Liver (tissue), 9 donors: Measurements from ENCODE around the gene STAT2. TPM values are rescaled to one million over a fixed set of nuclear protein-coding genes. Genes with fewer than 3 reads are reported as not detected.

ENCODE experiments used
- DNase-seq: peaks from one replicate; pipeline ENCODE4 v3.0.0-alpha.2; 2017; ENCODE audit warnings: low spot score
- H3K27ac ChIP-seq, 2 donors: one replicate each; pipeline ENCODE4 v1.7.0; 2013; ENCODE audit warnings: inconsistent platforms in 2 of 2, low read length in 2 of 2, control low read depth in 1 of 2, low read depth in 1 of 2, mild to moderate bottlenecking in 1 of 2
- H3K27me3 ChIP-seq, 4 donors: one replicate each; pipeline versions ENCODE4 v1.6.1 to v1.7.0; 2013; ENCODE audit warnings: low read length in 3 of 4, inconsistent platforms in 1 of 4, mild to moderate bottlenecking in 1 of 4, moderate library complexity in 1 of 4; ENCODE audit not compliant: control insufficient read depth in 4 of 4, insufficient read depth in 4 of 4
- H3K36me3 ChIP-seq, 4 donors: one replicate each; pipeline versions ENCODE4 v1.6.1 to v1.7.0; 2013; ENCODE audit warnings: low read length in 3 of 4, mild to moderate bottlenecking in 3 of 4, low read depth in 1 of 4, moderate library complexity in 1 of 4; ENCODE audit not compliant: control insufficient read depth in 4 of 4, insufficient read depth in 3 of 4
- H3K4me1 ChIP-seq, 4 donors: one replicate each; pipeline versions ENCODE4 v1.6.1 to v1.7.0; 2013; ENCODE audit warnings: low read length in 3 of 4, mild to moderate bottlenecking in 3 of 4, moderate library complexity in 1 of 4; ENCODE audit not compliant: control insufficient read depth in 4 of 4, insufficient read depth in 4 of 4
- H3K4me3 ChIP-seq, 3 donors: one replicate each; pipeline versions ENCODE4 v1.6.1 to v1.7.0; 2013; ENCODE audit warnings: low read length in 3 of 3, control low read depth in 1 of 3, low read depth in 1 of 3, mild to moderate bottlenecking in 1 of 3
- H3K9ac ChIP-seq, 2 donors: one replicate each; pipeline ENCODE4 v1.7.0; 2013; ENCODE audit warnings: low read length in 2 of 2, mild to moderate bottlenecking in 2 of 2, moderate library complexity in 2 of 2, control low read depth in 1 of 2, low read depth in 1 of 2
- H3K9me3 ChIP-seq, 4 donors: one replicate each; pipeline versions ENCODE4 v1.6.1 to v1.7.0; 2013; ENCODE audit warnings: low read length in 3 of 4; ENCODE audit not compliant: control insufficient read depth in 4 of 4
- EGR1 ChIP-seq, 2 donors: IDR thresholded peaks; 2 replicates each; pipeline ENCODE4 v1.6.1; 2016 to 2018; ENCODE audit warnings: antibody characterized with exemption in 2 of 2, low read depth in 2 of 2
- FOXA1 ChIP-seq: IDR thresholded peaks from 2 replicates; pipeline ENCODE4 v1.6.1; 2016; ENCODE audit warnings: antibody characterized with exemption
- FOXA2 ChIP-seq: IDR thresholded peaks from 2 replicates; pipeline ENCODE4 v1.6.1; 2016; ENCODE audit warnings: antibody characterized with exemption
- GABPA ChIP-seq, 2 donors: IDR thresholded peaks in 1 of 2; conservative IDR thresholded peaks in 1 of 2; 2 replicates each; pipeline ENCODE4 v1.6.1; 2016; ENCODE audit warnings: antibody characterized with exemption in 2 of 2, mild to moderate bottlenecking in 1 of 2, moderate library complexity in 1 of 2
- HNF4A ChIP-seq, 2 donors: conservative IDR thresholded peaks; 2 replicates each; pipeline ENCODE4 v1.6.1; 2016; ENCODE audit warnings: antibody characterized with exemption in 2 of 2, mild to moderate bottlenecking in 2 of 2
- HNF4G ChIP-seq: IDR thresholded peaks from 2 replicates; pipeline ENCODE4 v1.6.1; 2016; ENCODE audit warnings: antibody characterized with exemption
- JUND ChIP-seq, 2 donors: IDR thresholded peaks; 2 replicates each; pipeline ENCODE4 v1.6.1; 2016; ENCODE audit warnings: antibody characterized with exemption in 2 of 2
- NR2F2 ChIP-seq: IDR thresholded peaks from 2 replicates; pipeline ENCODE4 v1.6.1; 2016; ENCODE audit warnings: antibody characterized with exemption
- RAD21 ChIP-seq, 2 donors: IDR thresholded peaks; 2 replicates each; pipeline ENCODE4 v1.6.1; 2016; ENCODE audit warnings: antibody characterized with exemption in 2 of 2, mild to moderate bottlenecking in 2 of 2
- REST ChIP-seq: IDR thresholded peaks from 2 replicates; pipeline ENCODE4 v1.6.1; 2016; ENCODE audit warnings: antibody characterized with exemption, mild to moderate bottlenecking
- RXRA ChIP-seq, 2 donors: IDR thresholded peaks; 2 replicates each; pipeline ENCODE4 v1.6.1; 2017 to 2018; ENCODE audit warnings: antibody characterized with exemption in 2 of 2, mild to moderate bottlenecking in 1 of 2
- SP1 ChIP-seq: IDR thresholded peaks from 2 replicates; pipeline ENCODE4 v1.6.1; 2018; ENCODE audit warnings: antibody characterized with exemption, mild to moderate bottlenecking
- TAF1 ChIP-seq: conservative IDR thresholded peaks from 2 replicates; pipeline ENCODE4 v1.6.1; 2016; ENCODE audit warnings: antibody characterized with exemption, mild to moderate bottlenecking
- YY1 ChIP-seq: IDR thresholded peaks from 2 replicates; pipeline ENCODE4 v1.6.1; 2016; ENCODE audit warnings: antibody characterized with exemption, mild to moderate bottlenecking
- ZBTB33 ChIP-seq: IDR thresholded peaks from 2 replicates; pipeline ENCODE4 v1.6.1; 2016; ENCODE audit warnings: antibody characterized with exemption
- WGBS: extraction: QIAGEN DNeasy Blood & Tissue Kit; methylation state at CpG from one replicate; pipeline ENCODE4 v1.1.7; 2013; 5-methylcytosine and 5-hydroxymethylcytosine counted together
- polyA plus RNA-seq, 2 donors: library from polyadenylated mRNA; stranded (reverse) in 1 of 2; unstranded in 1 of 2; fragments of 200-250 nt in 1 of 2; fragments of >200 nt in 1 of 2; fragmentation: Nextera tagmentation in 1 of 2; extraction: Ambion mirVana in 1 of 2; gene quantifications; one replicate each; pipeline versions ENCODE4 v1.2.1 to v1.2.3, GENCODE V29; 2013 to 2015
- total RNA-seq, 2 donors: library from RNA; depleted of rRNA; stranded (reverse); fragments of >200 nt; gene quantifications; one replicate each; pipeline ENCODE4 v1.2.3, GENCODE V29; 2014
- TF ChIP-seq, protein P1 (sequence below): fragments of 150-350 bp; IDR thresholded peaks from 2 replicates; pipeline ENCODE4 v1.5.1; 2017; ENCODE audit warnings: improper control_type of control experiment, low read depth, low read length; ENCODE audit not compliant: missing input control
- TF ChIP-seq, protein P2 (sequence below): IDR thresholded peaks from 2 replicates; pipeline ENCODE4 v1.6.1; 2016; ENCODE audit warnings: antibody characterized with exemption
- TF ChIP-seq, protein P3 (sequence below): IDR thresholded peaks from 2 replicates; pipeline ENCODE4 v1.6.1; 2016; ENCODE audit warnings: antibody characterized with exemption
- donor health status: healthy.
- donor health status: healthy.
- donor health status: healthy.
- donor health status: healthy.
- donor health status: healthy.

Gene STAT2
- total and polyA plus RNA-seq, 4 donors, result 48.4 to 219 (median 66.6) TPM

DNA sequence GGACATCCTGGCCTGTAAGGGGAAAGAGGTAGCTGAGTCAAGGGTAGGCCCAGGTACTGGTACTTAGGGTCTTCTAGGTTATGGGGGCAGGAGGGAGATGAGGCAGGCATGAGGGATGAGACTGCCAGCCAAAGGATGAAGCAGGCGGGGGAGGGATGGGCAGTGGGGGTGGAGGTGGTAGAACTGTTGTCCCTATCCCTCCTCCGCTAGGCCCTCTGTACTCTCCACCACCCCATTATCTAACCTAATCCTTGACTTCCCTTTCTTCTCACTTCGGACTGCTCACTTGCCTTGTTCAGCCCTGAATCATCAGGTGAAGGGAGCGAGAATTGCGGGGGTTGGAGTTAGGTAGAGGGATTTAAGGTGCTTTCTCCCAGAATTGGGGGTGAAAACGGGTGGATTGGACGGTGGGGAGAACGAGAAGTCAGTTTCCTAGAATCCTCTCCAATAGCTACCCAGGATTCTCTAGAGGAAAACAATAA is 26.7 kb downstream of the STAT2 start:
- Histone ChIP-seq H3K27ac (peak overlapping the region; percentile 86 to 95), H3K4me3 (peak overlapping the region; percentile 51 to 81 (median 67)), H3K9ac (peak overlapping the region; percentile 20 to 84), H3K4me1 (peaks cover 2 to 17% (median 11%) of the 10 kb centered on the region in 4 donors), H3K36me3 (peaks cover 0 to 5% (median 4%) of the 10 kb centered on the region in 4 donors), H3K27me3 (no peaks in the 10 kb centered on the region), H3K9me3 (no peaks in the 10 kb centered on the region)
- no peak for TF ChIP-seq RAD21 (IDR thresholded peaks at IDR 0.05)
- TF ChIP-seq HNF4G, result no peak
- TF ChIP-seq, protein P1, sequence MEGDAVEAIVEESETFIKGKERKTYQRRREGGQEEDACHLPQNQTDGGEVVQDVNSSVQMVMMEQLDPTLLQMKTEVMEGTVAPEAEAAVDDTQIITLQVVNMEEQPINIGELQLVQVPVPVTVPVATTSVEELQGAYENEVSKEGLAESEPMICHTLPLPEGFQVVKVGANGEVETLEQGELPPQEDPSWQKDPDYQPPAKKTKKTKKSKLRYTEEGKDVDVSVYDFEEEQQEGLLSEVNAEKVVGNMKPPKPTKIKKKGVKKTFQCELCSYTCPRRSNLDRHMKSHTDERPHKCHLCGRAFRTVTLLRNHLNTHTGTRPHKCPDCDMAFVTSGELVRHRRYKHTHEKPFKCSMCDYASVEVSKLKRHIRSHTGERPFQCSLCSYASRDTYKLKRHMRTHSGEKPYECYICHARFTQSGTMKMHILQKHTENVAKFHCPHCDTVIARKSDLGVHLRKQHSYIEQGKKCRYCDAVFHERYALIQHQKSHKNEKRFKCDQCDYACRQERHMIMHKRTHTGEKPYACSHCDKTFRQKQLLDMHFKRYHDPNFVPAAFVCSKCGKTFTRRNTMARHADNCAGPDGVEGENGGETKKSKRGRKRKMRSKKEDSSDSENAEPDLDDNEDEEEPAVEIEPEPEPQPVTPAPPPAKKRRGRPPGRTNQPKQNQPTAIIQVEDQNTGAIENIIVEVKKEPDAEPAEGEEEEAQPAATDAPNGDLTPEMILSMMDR, result no peak
- TF ChIP-seq EGR1 (IDR thresholded peaks at IDR 0.05; ENCODE audit: low read depth in 2 of 2), result no peak
- TF ChIP-seq YY1, result no peak
- WGBS, result 32% methylated on average over 8 of the region's 8 CpGs
- peak; percentile 38 for DNase-seq

DNA sequence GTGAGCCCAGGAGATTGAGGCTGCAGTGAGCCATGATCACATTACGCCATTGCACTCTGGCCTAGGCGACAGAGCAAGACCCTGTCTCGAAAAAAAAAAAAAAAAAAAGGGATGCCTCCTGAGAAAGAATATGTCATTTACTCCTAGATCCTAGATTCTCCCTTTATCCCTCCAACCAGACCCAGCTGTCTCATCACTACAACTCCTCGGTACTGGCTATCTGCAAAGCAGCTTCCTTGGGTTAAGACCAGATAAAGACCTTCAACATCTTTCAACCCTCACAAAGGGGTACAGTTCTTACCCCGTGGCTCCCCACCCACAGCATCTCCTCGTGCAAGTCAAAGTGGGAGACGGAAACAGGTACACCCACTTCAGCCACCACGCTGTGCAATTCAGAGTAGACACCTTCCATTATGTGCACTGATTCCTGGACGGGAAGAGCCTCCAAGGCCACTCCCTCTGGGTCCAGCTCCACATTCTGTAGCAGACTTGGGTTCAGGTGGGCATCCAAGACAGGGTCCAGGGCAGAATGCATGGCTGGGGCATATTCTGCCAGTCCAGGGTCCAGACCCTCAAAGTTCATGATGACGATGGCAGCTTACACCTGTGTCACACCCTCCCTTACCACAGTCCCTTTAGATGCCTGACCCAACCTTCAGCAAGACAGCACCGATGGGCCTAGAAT is 27.3 kb downstream of the STAT2 start:
- DNase-seq, result no peak
- Histone ChIP-seq H3K27ac (peak overlapping the region; percentile 86 to 95), H3K9me3 (no peaks in the 10 kb centered on the region), H3K27me3 (no peaks in the 10 kb centered on the region), H3K4me1 (peaks cover 2 to 17% (median 11%) of the 10 kb centered on the region in 4 donors), H3K4me3 (peak overlapping the region; percentile 51 to 81 (median 67)), H3K36me3 (peaks cover 0 to 10% (median 10%) of the 10 kb centered on the region in 4 donors), H3K9ac (peak overlapping the region in 1 of 2 donors; percentile 84)
- TF ChIP-seq FOXA2, result no peak
- TF ChIP-seq TAF1, result no peak
- TF ChIP-seq EGR1 (IDR thresholded peaks at IDR 0.05; ENCODE audit: low read depth in 2 of 2), result no peak
- TF ChIP-seq RAD21 (IDR thresholded peaks at IDR 0.05), result no peak
- TF ChIP-seq, protein P1, result no peak
- TF ChIP-seq HNF4A (conservative IDR thresholded peaks at IDR 0.05), result no peak
- no peak for TF ChIP-seq REST
- TF ChIP-seq, protein P2, sequence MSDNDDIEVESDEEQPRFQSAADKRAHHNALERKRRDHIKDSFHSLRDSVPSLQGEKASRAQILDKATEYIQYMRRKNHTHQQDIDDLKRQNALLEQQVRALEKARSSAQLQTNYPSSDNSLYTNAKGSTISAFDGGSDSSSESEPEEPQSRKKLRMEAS, result no peak
- TF ChIP-seq, protein P3, sequence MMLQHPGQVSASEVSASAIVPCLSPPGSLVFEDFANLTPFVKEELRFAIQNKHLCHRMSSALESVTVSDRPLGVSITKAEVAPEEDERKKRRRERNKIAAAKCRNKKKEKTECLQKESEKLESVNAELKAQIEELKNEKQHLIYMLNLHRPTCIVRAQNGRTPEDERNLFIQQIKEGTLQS, result no peak
- TF ChIP-seq NR2F2, result no peak
- TF ChIP-seq GABPA (IDR thresholded peaks at IDR 0.05 in 1 of 2, conservative IDR thresholded peaks at IDR 0.05 in 1 of 2), result no peak
- TF ChIP-seq ZBTB33, result no peak
- TF ChIP-seq FOXA1, result no peak
- TF ChIP-seq SP1, result no peak
- no peak for TF ChIP-seq JUND (IDR thresholded peaks at IDR 0.05)
- no peak for TF ChIP-seq RXRA (IDR thresholded peaks at IDR 0.05)
- WGBS, result 94% methylated on average over 11 of the region's 11 CpGs
